ENCODE measurements around the gene RNF213.

The RNF213 gene

DNA sequence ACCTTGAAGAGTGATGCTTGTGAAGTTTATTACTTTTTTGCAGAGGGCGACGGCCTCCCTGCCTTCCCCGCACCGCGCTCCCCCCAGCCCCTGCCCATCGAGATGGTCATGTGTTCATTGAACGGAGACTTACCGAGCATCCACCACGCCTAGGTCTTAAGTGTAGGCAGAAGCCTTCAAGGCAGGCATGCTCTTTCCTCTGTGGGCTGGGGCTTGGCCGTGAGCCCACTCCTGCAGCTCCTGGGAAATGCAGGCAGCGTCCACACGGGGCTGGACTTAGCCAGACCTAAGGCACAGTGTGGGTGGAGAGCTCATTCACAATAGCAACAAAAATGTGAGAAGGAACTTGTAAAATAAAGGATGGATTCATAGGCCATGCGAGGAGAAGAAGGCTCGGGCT is 19.2 kb downstream of the RNF213 start:
- ChIA-PET CTCF (interaction anchor here (0.6 to 1.3 kb wide), 4 partner anchors 48 to 1187 kb away, joined by 3 to 4 read pairs (median 3); partner anchors contain the start of genes BAHCC1 and GAA), POLR2A (no interaction called here)

DNA sequence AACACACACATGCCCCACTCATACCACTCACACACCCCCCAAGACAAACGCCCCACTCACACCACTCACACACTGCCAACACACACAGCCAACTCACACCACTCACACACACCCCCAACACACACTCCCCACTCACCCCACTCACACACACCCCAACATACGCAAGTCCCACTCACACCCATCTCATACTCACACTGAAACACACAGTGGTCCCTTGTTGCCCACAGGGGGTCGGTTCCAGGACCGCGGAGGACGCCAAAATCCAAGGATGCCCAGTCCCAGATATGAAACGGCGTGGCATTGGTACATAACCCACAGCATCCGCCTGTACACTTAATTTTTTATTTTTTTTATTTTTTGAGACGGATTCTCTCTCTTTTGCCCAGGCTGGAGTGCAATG is 20.9 kb downstream of the RNF213 start:
- peaks cover 17 to 46% of the 10 kb centered on the region in 2 experiments; a peak in 2 of 3 replicates for H3K36me3 ChIP-seq (ENCODE audit: control insufficient read depth in 2 of 2, insufficient read depth in 1 of 2, low read length in 2 of 2)
- POLR2A ChIA-PET: no interaction called here

More for the DNA sequence above, 19.2 kb downstream of the RNF213 start:
- TF ChIP-seq ZSCAN30 (tag by site-specific recombination; IDR thresholded peaks at IDR 0.05) (no peak), ZFHX2 (tag by site-specific recombination; conservative IDR thresholded peaks at IDR 0.05) (peak; percentile 89), EGR2 (tag by site-specific recombination; IDR thresholded peaks at IDR 0.05; ENCODE audit: low read depth) (peak; percentile 83)
- no peaks in the 10 kb centered on the region for H3K4me1 ChIP-seq (ENCODE audit: control insufficient read depth, insufficient read depth, low read length)
- H3K9me3 ChIP-seq (ENCODE audit: control insufficient read depth, insufficient read depth, low read depth, low read length): no peaks in the 10 kb centered on the region
- H3K36me3 ChIP-seq (ENCODE audit: control insufficient read depth in 2 of 2, insufficient read depth in 1 of 2, low read length in 2 of 2): peaks cover 21 to 42% of the 10 kb centered on the region in 2 experiments; a peak in 2 of 3 replicates
- no peak overlapping the region for H3K4me3 ChIP-seq (ENCODE audit: low read depth, low read length)
- no peak overlapping the region for H3K27ac ChIP-seq (ENCODE audit: extremely low read depth, low read depth, low read length)

DNA sequence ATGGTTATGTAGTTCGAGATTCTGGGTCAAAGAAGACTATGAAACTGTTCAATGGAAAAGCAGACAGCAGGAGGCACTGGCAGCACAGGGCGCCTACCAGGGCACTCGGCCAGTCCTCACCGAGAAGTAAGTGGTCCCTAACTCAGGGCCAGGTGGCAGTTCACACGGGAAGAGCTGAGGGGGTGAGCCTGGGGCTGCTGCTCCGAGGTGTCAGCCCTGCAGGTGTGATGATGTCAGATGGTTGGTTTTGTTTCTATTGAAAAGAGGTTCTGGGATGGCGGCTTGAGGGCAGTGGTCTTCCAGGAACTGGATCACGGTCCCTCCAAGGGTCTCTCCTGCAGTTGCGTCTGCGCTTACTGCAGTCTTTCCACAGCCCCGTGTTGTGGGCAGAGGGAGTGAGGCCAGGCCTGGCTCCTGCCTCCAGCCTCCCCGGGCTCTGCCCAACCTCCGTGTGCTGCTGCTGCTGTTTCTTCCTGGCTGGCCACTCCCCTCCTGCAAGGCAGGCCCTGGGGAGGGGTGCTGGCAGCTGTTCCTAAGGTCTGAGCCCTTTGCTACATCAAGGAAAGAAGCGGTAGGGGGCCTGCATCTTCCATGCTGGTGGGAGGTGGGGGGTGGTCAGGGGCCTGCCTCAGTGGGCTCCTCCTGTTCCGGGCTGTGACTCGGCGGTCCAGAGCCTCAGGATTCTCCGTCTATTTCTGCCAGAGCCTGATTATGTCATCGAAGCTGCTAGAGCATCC is 22.6 kb downstream of the RNF213 start:
- peaks cover 14 to 44% of the 10 kb centered on the region in 2 experiments; a peak in 2 of 3 replicates for H3K36me3 ChIP-seq (ENCODE audit: control insufficient read depth in 2 of 2, insufficient read depth in 1 of 2, low read length in 2 of 2)
- H3K4me3 ChIP-seq (ENCODE audit: low read depth, low read length): no peak overlapping the region
- no peaks in the 10 kb centered on the region for H3K9me3 ChIP-seq (ENCODE audit: control insufficient read depth, insufficient read depth, low read depth, low read length)
- no peak overlapping the region for H3K27ac ChIP-seq (ENCODE audit: extremely low read depth, low read depth, low read length)
- ChIA-PET CTCF (interaction anchor here (0.6 to 0.7 kb wide), 2 partner anchors 87 to 118 kb away, joined by 3 read pairs; no protein-coding TSS in a partner anchor), POLR2A (no interaction called here)
- H3K4me1 ChIP-seq (ENCODE audit: control insufficient read depth, insufficient read depth, low read length): no peaks in the 10 kb centered on the region
- TF ChIP-seq ZBTB21 (tag by site-specific recombination; IDR thresholded peaks at IDR 0.05): no peak
- TF ChIP-seq ZNF341 (tag by site-specific recombination; IDR thresholded peaks at IDR 0.05; ENCODE audit: low read depth): peak; percentile 88
- TF ChIP-seq, protein P1, sequence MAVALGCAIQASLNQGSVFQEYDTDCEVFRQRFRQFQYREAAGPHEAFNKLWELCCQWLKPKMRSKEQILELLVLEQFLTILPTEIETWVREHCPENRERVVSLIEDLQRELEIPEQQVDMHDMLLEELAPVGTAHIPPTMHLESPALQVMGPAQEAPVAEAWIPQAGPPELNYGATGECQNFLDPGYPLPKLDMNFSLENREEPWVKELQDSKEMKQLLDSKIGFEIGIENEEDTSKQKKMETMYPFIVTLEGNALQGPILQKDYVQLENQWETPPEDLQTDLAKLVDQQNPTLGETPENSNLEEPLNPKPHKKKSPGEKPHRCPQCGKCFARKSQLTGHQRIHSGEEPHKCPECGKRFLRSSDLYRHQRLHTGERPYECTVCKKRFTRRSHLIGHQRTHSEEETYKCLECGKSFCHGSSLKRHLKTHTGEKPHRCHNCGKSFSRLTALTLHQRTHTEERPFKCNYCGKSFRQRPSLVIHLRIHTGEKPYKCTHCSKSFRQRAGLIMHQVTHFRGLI (tag by site-specific recombination; IDR thresholded peaks at IDR 0.05): peak; percentile 90
- 0 out of 2 replicates have a peak, but pooled peaks have one; percentile 7 for TF ChIP-seq ZIC2 (tag by site-specific recombination; IDR thresholded peaks at IDR 0.05)
- TF ChIP-seq SCRT2 (tag by site-specific recombination; IDR thresholded peaks at IDR 0.05): no peak
- TF ChIP-seq GFI1B (tag by site-specific recombination; IDR thresholded peaks at IDR 0.05): no peak

More for the DNA sequence above, 20.9 kb downstream of the RNF213 start:
- TF ChIP-seq, protein P2, sequence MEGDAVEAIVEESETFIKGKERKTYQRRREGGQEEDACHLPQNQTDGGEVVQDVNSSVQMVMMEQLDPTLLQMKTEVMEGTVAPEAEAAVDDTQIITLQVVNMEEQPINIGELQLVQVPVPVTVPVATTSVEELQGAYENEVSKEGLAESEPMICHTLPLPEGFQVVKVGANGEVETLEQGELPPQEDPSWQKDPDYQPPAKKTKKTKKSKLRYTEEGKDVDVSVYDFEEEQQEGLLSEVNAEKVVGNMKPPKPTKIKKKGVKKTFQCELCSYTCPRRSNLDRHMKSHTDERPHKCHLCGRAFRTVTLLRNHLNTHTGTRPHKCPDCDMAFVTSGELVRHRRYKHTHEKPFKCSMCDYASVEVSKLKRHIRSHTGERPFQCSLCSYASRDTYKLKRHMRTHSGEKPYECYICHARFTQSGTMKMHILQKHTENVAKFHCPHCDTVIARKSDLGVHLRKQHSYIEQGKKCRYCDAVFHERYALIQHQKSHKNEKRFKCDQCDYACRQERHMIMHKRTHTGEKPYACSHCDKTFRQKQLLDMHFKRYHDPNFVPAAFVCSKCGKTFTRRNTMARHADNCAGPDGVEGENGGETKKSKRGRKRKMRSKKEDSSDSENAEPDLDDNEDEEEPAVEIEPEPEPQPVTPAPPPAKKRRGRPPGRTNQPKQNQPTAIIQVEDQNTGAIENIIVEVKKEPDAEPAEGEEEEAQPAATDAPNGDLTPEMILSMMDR (tag by site-specific recombination; IDR thresholded peaks at IDR 0.05): no peak
- no peak for TF ChIP-seq ZNF521 (tag by site-specific recombination; IDR thresholded peaks at IDR 0.05)
- TF ChIP-seq ZNF112 (tag by site-specific recombination; IDR thresholded peaks at IDR 0.05): no peak
- no peak for TF ChIP-seq ZNF114 (tag by site-specific recombination; IDR thresholded peaks at IDR 0.05)
- TF ChIP-seq GLIS1 (tag by site-specific recombination; IDR thresholded peaks at IDR 0.05): no peak
- no peak for TF ChIP-seq ZEB2 (tag by site-specific recombination; IDR thresholded peaks at IDR 0.05)
- TF ChIP-seq BCL11A (tag by site-specific recombination; IDR thresholded peaks at IDR 0.05; ENCODE audit: low read depth): no peak
- TF ChIP-seq ZBTB7A (tag by site-specific recombination; IDR thresholded peaks at IDR 0.05; ENCODE audit: low read depth): no peak
- TF ChIP-seq ZNF544 (tag by site-specific recombination; IDR thresholded peaks at IDR 0.05): no peak
- TF ChIP-seq, protein P3, sequence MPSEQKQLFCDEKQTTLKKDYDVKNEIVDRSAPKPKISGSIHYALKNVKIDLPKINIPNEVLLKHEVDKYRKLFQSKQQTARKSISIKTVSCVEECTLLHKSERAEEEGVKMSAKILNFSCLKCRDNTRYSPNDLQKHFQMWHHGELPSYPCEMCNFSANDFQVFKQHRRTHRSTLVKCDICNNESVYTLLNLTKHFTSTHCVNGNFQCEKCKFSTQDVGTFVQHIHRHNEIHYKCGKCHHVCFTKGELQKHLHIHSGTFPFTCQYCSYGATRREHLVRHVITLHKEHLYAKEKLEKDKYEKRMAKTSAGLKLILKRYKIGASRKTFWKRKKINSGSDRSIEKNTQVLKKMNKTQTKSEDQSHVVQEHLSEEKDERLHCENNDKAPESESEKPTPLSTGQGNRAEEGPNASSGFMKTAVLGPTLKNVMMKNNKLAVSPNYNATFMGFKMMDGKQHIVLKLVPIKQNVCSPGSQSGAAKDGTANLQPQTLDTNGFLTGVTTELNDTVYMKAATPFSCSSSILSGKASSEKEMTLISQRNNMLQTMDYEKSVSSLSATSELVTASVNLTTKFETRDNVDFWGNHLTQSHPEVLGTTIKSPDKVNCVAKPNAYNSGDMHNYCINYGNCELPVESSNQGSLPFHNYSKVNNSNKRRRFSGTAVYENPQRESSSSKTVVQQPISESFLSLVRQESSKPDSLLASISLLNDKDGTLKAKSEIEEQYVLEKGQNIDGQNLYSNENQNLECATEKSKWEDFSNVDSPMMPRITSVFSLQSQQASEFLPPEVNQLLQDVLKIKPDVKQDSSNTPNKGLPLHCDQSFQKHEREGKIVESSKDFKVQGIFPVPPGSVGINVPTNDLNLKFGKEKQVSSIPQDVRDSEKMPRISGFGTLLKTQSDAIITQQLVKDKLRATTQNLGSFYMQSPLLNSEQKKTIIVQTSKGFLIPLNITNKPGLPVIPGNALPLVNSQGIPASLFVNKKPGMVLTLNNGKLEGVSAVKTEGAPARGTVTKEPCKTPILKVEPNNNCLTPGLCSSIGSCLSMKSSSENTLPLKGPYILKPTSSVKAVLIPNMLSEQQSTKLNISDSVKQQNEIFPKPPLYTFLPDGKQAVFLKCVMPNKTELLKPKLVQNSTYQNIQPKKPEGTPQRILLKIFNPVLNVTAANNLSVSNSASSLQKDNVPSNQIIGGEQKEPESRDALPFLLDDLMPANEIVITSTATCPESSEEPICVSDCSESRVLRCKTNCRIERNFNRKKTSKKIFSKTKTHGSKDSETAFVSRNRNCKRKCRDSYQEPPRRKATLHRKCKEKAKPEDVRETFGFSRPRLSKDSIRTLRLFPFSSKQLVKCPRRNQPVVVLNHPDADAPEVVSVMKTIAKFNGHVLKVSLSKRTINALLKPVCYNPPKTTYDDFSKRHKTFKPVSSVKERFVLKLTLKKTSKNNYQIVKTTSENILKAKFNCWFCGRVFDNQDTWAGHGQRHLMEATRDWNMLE (tag by site-specific recombination; conservative IDR thresholded peaks at IDR 0.05; ENCODE audit: low read depth): no peak
- TF ChIP-seq FEZF1 (tag by site-specific recombination; IDR thresholded peaks at IDR 0.05): no peak
- no peak for TF ChIP-seq ZSCAN23 (tag by site-specific recombination; IDR thresholded peaks at IDR 0.05)
- no peak for TF ChIP-seq OSR2 (tag by site-specific recombination; IDR thresholded peaks at IDR 0.05)
- no peak for TF ChIP-seq SCRT1 (tag by site-specific recombination; IDR thresholded peaks at IDR 0.05; ENCODE audit: borderline replicate concordance)
- TF ChIP-seq ZXDB (tag by site-specific recombination; IDR thresholded peaks at IDR 0.05): no peak
- Histone ChIP-seq H3K9me3 (ENCODE audit: control insufficient read depth, insufficient read depth, low read depth, low read length) (no peaks in the 10 kb centered on the region), H3K4me1 (ENCODE audit: control insufficient read depth, insufficient read depth, low read length) (no peaks in the 10 kb centered on the region), H3K4me3 (ENCODE audit: low read depth, low read length) (no peak overlapping the region), H3K27ac (ENCODE audit: extremely low read depth, low read depth, low read length) (no peak overlapping the region)
- CTCF ChIA-PET: no interaction called here

Measured in HEK293 (cell line).